Mesothelial cell of epicardium (in vitro differentiated cells): ENCODE results near the gene IDNK. TPM values are rescaled to one million over a fixed set of nuclear protein-coding genes. Genes with fewer than 3 reads are reported as not detected.
A peak's percentile ranks its signal among the peaks of the same experiment; 100 is the strongest.

Experiments
- DNase-seq, 2 experiments: peaks; one replicate each; pipeline ENCODE4 v3.0.0; 2021; ENCODE audit warnings: low spot score in 2 of 2; ENCODE audit not compliant: unreplicated experiment in 2 of 2
- H3K27ac Mint-ChIP-seq: 2 replicates; pipeline ENCODE4 v1.8.0; 2021; ENCODE audit warnings: mixed read lengths
- H3K27me3 Mint-ChIP-seq: 2 replicates; pipeline ENCODE4 v1.8.0; 2021; ENCODE audit warnings: low read depth, mixed read lengths
- H3K36me3 Mint-ChIP-seq: 2 replicates; pipeline ENCODE4 v1.8.0; 2021; ENCODE audit warnings: mixed read lengths
- H3K4me1 Mint-ChIP-seq: 2 replicates; pipeline ENCODE4 v1.8.0; 2021; ENCODE audit warnings: mixed read lengths
- H3K4me3 Mint-ChIP-seq: 2 replicates; pipeline ENCODE4 v1.8.0; 2021; ENCODE audit warnings: mild to moderate bottlenecking, moderate library complexity, mixed read lengths
- H3K9me3 Mint-ChIP-seq: 2 replicates; pipeline ENCODE4 v1.8.0; 2021; ENCODE audit warnings: mixed read lengths
- CTCF ChIP-seq: fragments of 200-600 bp; sonication (generic); IDR thresholded peaks from one replicate; pipeline ENCODE4 v1.5.0; 2021; ENCODE audit warnings: antibody characterized with exemption; ENCODE audit not compliant: unreplicated experiment
- total RNA-seq: library from RNA; stranded (reverse); gene quantifications from 3 replicates; pipeline ENCODE4 v1.2.1, GENCODE V29; 2021

Gene IDNK
- total RNA-seq, 1 donor from 2014 or later: 3.3 TPM

- H3K4me1 Mint-ChIP-seq: peaks cover 5% of the 10 kb centered on the region
- no peak for TF ChIP-seq CTCF
- no peaks in the 10 kb centered on the region for H3K9me3 Mint-ChIP-seq
- no peak overlapping the region for H3K27ac Mint-ChIP-seq
- H3K36me3 Mint-ChIP-seq: no peaks in the 10 kb centered on the region
- DNase-seq: no peak
- no peaks in the 10 kb centered on the region for H3K27me3 Mint-ChIP-seq
- H3K4me3 Mint-ChIP-seq: no peak overlapping the region
Measured at GRCh38 chr9:83637389-83637788, 14.4 kb downstream of the IDNK start.

GRCh38 chr9:83639266-83639665 is 16.3 kb downstream of the IDNK start:
- Mint-ChIP-seq H3K36me3 (no peaks in the 10 kb centered on the region), H3K27ac (no peak overlapping the region)

GRCh38 chr9:83642793-83643192 is 19.9 kb downstream of the IDNK start:
- no peak overlapping the region for H3K4me3 Mint-ChIP-seq
- no peak for TF ChIP-seq CTCF
- peaks cover 4% of the 10 kb centered on the region for H3K4me1 Mint-ChIP-seq
- H3K27ac Mint-ChIP-seq: no peak overlapping the region
- H3K36me3 Mint-ChIP-seq: no peaks in the 10 kb centered on the region
- H3K9me3 Mint-ChIP-seq: no peaks in the 10 kb centered on the region
- DNase-seq: no peak
- H3K27me3 Mint-ChIP-seq: no peaks in the 10 kb centered on the region

More at GRCh38 chr9:83639266-83639665, 16.3 kb downstream of the IDNK start:
- Mint-ChIP-seq H3K4me3 (no peak overlapping the region), H3K4me1 (peaks cover 9% of the 10 kb centered on the region), H3K9me3 (no peaks in the 10 kb centered on the region), H3K27me3 (no peaks in the 10 kb centered on the region)
- DNase-seq: no peak
- no peak for TF ChIP-seq CTCF

- no peaks in the 10 kb centered on the region for H3K27me3 Mint-ChIP-seq
- peaks cover 2% of the 10 kb centered on the region for H3K9me3 Mint-ChIP-seq
- H3K4me3 Mint-ChIP-seq: no peak overlapping the region
- no peak overlapping the region for H3K27ac Mint-ChIP-seq
- H3K36me3 Mint-ChIP-seq: peaks cover 14% of the 10 kb centered on the region
- peaks cover 4% of the 10 kb centered on the region for H3K4me1 Mint-ChIP-seq
- no peak for DNase-seq
- TF ChIP-seq CTCF: no peak
Measured at GRCh38 chr9:83646500-83647239, 23.7 kb downstream of the IDNK start.

- peak in 1 of 2 experiments; percentile 67 for DNase-seq
- no peak overlapping the region for H3K27ac Mint-ChIP-seq
- H3K27me3 Mint-ChIP-seq: no peaks in the 10 kb centered on the region
- no peak overlapping the region for H3K4me3 Mint-ChIP-seq
- H3K9me3 Mint-ChIP-seq: peaks cover 17% of the 10 kb centered on the region
- TF ChIP-seq CTCF: peak; percentile 60
- H3K36me3 Mint-ChIP-seq: peaks cover 35% of the 10 kb centered on the region
- H3K4me1 Mint-ChIP-seq: no peaks in the 10 kb centered on the region
Measured at GRCh38 chr9:83649080-83649479, 26.1 kb downstream of the IDNK start.

- H3K36me3 Mint-ChIP-seq: peaks cover 39% of the 10 kb centered on the region
- no peak for DNase-seq
- H3K4me1 Mint-ChIP-seq: no peaks in the 10 kb centered on the region
- no peak overlapping the region for H3K4me3 Mint-ChIP-seq
- H3K9me3 Mint-ChIP-seq: peaks cover 18% of the 10 kb centered on the region
- no peak for TF ChIP-seq CTCF
- no peaks in the 10 kb centered on the region for H3K27me3 Mint-ChIP-seq
- H3K27ac Mint-ChIP-seq: peak overlapping the region; percentile 12
Measured at GRCh38 chr9:83649515-83649914, 26.6 kb downstream of the IDNK start.
